Natural killer cell treated with Interleukin-12 subunit alpha and Interleukin-12 subunit beta and Interleukin-15 and Interleukin-18, amount 100 ng/mL, for 72 hours (primary cell): Measurements from ENCODE around the gene ARFGAP2. TPM values are rescaled to one million over a fixed set of nuclear protein-coding genes. Genes with fewer than 3 reads are reported as not detected.

Source experiments
- ATAC-seq, 2 donors: fragments of 150-1000 bp; cut with Tn5 transposase in 1 of 2; sonication (Bioruptor Pico), chemical (Tn5 transposase) in 1 of 2; 2 replicates each; pipeline ENCODE4 v1.10.0; 2021
- DNase-seq: peaks from one replicate; pipeline ENCODE4 v3.0.0; 2022; ENCODE audit warnings: low spot score
- H3K27ac Mint-ChIP-seq, 2 donors: 1 replicate in 1 of 2; 2 replicates in 1 of 2; pipeline ENCODE4 v1.8.0; 2022; ENCODE audit warnings: mixed read lengths in 2 of 2, mild to moderate bottlenecking in 1 of 2, moderate library complexity in 1 of 2
- H3K27me3 Mint-ChIP-seq, 2 donors: 1 replicate in 1 of 2; 2 replicates in 1 of 2; pipeline ENCODE4 v1.8.0; 2022; ENCODE audit warnings: mixed read lengths in 2 of 2
- H3K36me3 Mint-ChIP-seq: one replicate; pipeline ENCODE4 v1.8.0; 2022; ENCODE audit warnings: mixed read lengths
- H3K4me1 Mint-ChIP-seq, 2 donors: 1 replicate in 1 of 2; 2 replicates in 1 of 2; pipeline ENCODE4 v1.8.0; 2022; ENCODE audit warnings: low read depth in 2 of 2, mixed read lengths in 2 of 2, mild to moderate bottlenecking in 1 of 2
- H3K4me3 Mint-ChIP-seq: one replicate; pipeline ENCODE4 v1.8.0; 2022; ENCODE audit warnings: mixed read lengths
- H3K9me3 Mint-ChIP-seq: 2 replicates; pipeline ENCODE4 v1.8.0; 2022; ENCODE audit warnings: mixed read lengths
- total RNA-seq, 2 donors: library from RNA; stranded (reverse); gene quantifications; one replicate each; pipeline ENCODE4 v1.2.3, GENCODE V29; 2022

ARFGAP2 gene
- total RNA-seq, 2 donors from 2014 or later, result 117 to 151 TPM

DNA sequence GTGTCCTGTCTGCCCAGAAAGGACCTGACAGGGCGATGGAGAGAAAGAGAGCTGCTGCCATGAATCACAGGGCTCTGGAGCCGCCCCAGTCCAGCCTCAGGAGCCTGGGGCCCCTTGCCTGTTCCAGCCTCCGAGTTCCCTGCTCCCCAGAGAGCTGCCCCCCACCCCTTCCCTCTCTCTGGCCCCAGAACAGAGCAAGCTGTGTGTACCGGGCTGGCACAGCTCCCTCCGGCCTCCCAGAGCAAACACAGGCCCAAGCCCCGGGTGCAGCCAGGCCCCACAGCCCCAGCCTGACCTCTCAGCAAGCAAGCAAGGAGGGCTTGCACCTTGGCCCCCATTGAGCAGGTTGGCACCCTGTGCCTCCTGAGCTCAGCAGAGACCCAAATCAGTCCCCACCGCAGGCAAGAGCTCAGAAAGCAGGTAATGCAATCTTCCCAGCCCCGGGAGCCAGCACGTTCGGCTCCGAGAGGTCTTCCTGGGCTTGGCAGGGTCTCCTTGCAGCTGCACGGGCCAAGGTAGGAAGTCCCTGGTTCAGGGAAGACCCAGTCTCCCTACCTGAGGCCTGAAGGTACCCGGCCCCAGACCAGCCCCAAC, 8.1 kb upstream of the ARFGAP2 start:
- no peak overlapping the region for H3K4me3 Mint-ChIP-seq
- H3K36me3 Mint-ChIP-seq, result no peaks in the 10 kb centered on the region
- peaks cover 6 to 15% of the 10 kb centered on the region in 2 donors for H3K27me3 Mint-ChIP-seq
- H3K27ac Mint-ChIP-seq, result no peak overlapping the region
- peaks cover 0 to 3% of the 10 kb centered on the region in 2 donors for H3K4me1 Mint-ChIP-seq
- DNase-seq, result no peak
- H3K9me3 Mint-ChIP-seq, result no peaks in the 10 kb centered on the region
- ATAC-seq, result no peak

DNA sequence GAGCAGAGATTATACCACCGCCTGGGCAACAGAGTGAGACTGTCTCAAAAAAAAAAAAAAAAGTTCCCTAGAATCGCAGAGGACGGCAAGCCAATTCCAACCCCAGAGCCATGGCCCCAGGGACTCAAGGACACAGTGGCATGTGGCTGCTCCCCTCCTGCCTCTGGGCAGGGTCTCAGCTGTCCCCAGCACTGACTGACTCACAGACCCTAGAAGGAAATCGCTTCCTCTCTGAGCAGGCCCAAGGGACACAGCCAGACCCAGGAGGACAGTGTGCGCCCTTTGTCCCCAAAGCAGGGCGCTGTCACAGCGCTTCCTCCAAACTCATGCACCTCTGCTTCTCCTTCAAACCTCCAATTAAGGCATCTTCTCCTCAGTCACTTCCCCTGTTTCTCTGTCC, 7.3 kb upstream of the ARFGAP2 start:
- no peak for DNase-seq
- no peak overlapping the region for H3K4me3 Mint-ChIP-seq
- H3K27ac Mint-ChIP-seq, result no peak overlapping the region
- no peak for ATAC-seq
- H3K9me3 Mint-ChIP-seq, result no peaks in the 10 kb centered on the region
- H3K36me3 Mint-ChIP-seq, result no peaks in the 10 kb centered on the region
- H3K4me1 Mint-ChIP-seq, result peaks cover 0 to 3% of the 10 kb centered on the region in 2 donors
- H3K27me3 Mint-ChIP-seq, result peaks cover 3 to 8% of the 10 kb centered on the region in 2 donors

DNA sequence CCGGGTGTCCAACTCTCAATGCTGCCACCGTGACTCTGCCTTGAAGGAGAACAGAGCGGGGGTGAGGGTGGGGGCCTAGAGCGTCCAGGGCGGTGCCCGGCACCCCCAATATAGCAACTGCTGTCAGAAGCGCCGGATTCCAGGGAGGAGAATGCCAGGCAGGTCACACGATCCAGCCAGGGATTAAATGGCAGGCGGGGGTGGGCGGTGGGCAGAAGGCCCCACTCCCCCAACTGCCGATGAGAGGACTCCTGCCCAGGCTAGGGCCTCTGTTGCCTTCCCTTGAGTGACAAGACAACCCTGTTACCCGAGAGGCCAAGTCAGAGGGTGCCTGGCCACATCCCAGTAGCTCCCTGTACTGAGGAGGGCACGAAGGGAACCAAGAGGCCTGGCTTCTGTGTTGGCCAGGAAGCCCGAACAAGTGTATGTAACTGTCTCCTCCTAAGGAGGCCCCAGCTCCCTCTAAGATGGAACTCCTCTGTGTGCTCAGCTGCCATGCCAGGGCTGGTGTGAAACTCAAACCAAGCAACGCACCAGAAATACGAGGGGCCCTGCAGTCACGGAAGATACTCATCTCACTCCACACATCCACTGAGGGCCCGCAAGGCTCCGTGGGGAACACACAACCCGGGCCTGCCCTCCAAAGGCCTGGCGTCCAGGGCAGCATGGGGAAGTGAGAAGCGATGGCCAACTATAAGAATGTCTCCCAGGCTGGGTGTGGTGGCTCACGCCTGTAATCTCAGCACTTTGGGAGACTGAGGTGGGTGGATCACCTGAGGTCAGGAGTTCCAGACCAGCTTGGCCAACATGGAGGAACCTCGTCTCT, 6.6 kb upstream of the ARFGAP2 start:
- DNase-seq (no peak), ATAC-seq (no peak)
- Mint-ChIP-seq H3K4me1 (peaks cover 0 to 3% of the 10 kb centered on the region in 2 donors), H3K27ac (no peak overlapping the region), H3K9me3 (no peaks in the 10 kb centered on the region), H3K36me3 (no peaks in the 10 kb centered on the region), H3K27me3 (peaks cover 3 to 7% of the 10 kb centered on the region in 2 donors), H3K4me3 (no peak overlapping the region)

DNA sequence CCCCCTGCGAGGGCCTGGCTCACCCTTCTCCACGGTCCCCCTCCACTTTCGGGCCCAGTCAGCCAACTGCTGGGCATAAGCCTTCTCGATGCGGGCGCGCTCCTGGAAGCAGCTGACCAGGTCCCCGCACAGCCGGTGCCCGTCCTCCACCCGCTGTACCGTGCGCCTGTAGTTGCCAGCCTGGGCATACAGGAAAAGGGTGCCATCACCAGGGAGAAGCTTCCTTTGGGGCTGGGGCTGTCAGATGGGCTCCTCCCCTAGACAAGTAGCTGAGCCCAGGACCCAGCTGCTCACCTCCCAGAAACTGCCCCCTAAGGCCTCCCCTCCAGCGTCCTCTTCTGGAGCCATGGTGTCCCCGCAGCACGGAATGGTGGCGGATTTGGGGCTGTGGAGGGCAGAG, 5.7 kb upstream of the ARFGAP2 start:
- Mint-ChIP-seq H3K27me3 (peaks cover 3 to 7% of the 10 kb centered on the region in 2 donors), H3K4me3 (no peak overlapping the region), H3K36me3 (no peaks in the 10 kb centered on the region), H3K4me1 (peaks cover 6 to 10% of the 10 kb centered on the region in 2 donors), H3K27ac (no peak overlapping the region), H3K9me3 (no peaks in the 10 kb centered on the region)
- DNase-seq (no peak), ATAC-seq (no peak)

DNA sequence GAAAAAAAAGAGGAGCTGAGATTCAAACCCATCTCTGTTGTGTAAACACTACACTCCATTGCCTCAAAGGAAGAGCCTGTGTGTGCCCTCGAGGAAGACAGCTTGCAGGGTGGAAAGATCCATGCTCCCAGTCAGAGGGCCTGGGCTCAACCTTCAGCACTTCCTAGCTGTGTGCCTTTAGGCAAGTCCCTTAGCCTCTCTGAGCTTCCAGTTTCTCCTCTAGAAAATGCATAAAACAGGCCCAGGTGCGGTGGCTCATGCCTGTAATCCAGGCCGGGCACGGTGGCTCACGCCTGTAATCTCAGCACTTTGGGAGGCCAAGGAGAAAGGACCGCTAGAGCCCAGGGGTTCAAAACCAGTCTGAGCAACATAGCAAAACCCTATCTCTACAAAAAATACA, 4.6 kb upstream of the ARFGAP2 start:
- ATAC-seq (no peak), DNase-seq (no peak)
- Mint-ChIP-seq H3K27ac (no peak overlapping the region), H3K27me3 (peaks cover 3 to 7% of the 10 kb centered on the region in 2 donors), H3K9me3 (no peaks in the 10 kb centered on the region), H3K4me1 (peaks cover 9 to 10% of the 10 kb centered on the region in 2 donors), H3K36me3 (no peaks in the 10 kb centered on the region), H3K4me3 (no peak overlapping the region)

DNA sequence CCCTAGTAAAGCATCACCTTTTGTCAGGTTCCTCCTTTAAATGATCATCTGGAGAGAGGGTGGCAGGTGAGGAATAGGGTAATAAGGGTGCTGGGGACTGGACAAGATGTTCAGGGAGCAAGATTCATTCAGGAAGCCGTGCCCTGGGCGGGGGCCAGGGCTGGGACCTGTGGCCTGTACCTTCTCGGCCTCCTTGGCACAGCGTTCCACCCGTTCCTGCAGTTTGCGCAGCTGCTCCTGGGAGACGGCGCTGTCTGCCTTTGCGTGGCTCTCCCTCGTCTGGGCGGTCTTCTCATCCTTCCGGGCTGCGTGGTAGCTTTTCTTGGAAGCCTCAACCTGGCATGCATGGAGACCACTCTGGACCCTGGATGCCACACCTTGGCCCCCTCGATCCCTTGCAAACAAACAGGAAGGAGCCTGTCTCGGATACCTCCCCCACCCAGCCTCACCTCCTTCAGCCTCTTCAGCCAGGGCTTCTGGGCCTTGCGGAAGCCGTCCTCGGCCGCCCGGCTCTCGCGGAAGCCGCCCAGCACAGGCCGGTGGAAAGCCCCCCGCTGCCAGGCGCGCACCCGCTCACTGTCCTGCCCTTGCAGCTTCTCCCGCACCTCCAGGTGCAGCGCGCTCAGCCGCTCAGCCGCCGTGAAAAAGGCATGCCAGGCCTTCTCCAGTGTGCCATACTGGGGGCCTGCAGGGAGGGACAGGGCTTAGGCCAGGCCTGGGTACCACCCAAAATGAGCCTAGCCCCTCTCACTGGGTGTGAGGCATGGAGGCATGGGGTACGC, 3.5 kb upstream of the ARFGAP2 start:
- Mint-ChIP-seq H3K4me1 (peaks cover 19% of the 10 kb centered on the region in 2 donors), H3K9me3 (no peaks in the 10 kb centered on the region), H3K4me3 (no peak overlapping the region), H3K27me3 (peaks cover 3 to 7% of the 10 kb centered on the region in 2 donors), H3K36me3 (no peaks in the 10 kb centered on the region), H3K27ac (peak overlapping the region in 1 of 2 donors; percentile 12)
- ATAC-seq (no peak), DNase-seq (no peak)

DNA sequence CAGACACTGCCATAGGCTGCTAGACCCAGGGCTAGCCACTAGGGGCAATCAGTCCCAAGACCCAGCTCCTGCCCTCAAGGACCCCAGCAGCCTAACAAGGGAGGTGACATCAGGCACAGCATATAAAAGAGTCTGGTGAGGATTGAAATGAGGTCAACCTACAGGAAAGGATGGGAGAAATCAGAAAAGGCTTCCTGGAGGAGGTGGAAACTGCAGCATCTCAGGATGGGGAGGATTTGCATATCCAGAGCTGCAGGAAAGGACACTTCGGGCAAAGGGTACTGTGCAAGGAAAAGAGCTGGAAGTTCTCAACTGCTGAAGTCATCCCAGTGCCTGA, 2.9 kb upstream of the ARFGAP2 start:
- H3K9me3 Mint-ChIP-seq, result no peaks in the 10 kb centered on the region
- H3K4me3 Mint-ChIP-seq, result no peak overlapping the region
- no peak for DNase-seq
- H3K36me3 Mint-ChIP-seq, result no peaks in the 10 kb centered on the region
- H3K27ac Mint-ChIP-seq, result peak overlapping the region in 1 of 2 donors; percentile 12
- no peak for ATAC-seq
- H3K4me1 Mint-ChIP-seq, result peaks cover 19 to 21% of the 10 kb centered on the region in 2 donors
- peaks cover 3 to 7% of the 10 kb centered on the region in 2 donors for H3K27me3 Mint-ChIP-seq

DNA sequence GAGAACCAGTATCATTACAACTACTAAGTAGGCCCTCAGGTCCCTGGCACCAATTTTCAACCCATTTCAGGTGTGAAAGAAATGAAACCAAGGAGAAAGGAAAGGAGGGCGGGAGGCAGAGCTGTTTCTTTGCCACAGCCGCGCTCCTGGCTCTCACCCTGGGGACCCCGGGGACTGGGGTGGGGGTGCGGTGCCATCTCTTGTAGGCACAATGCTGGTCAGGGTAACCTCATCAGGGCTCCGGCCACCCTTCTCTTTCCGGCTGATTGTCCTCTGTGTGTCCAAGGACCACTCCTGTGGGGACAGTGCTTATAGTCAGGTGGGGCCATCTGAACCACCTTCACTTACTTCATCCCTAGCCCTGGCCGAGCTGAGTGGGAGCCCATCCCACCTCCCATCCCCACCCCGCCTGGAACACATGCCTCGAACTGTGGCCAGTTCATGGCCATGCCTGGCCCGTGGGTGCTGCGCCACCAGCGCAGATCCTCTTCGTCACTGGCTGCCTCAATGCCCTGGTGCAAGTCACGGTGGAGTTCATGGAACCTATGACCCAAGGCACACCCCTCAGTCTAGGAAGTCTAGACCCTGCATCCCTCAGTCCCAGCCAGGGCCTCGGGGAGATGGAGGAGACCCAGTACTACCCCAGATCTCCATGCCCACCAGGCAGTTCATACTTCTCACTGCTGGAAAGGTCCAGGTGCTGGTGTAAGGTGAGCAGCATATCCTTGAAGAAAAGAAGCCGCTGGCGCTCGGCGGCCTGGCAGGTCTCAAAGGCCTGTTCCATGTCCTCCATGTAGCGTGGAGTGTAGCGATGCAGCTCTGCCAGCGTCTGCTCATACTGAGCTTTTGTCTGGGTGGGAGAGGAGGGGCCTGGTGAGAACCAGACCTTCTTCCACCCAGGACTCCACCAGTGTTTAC, 2.3 kb upstream of the ARFGAP2 start:
- H3K9me3 Mint-ChIP-seq, result no peaks in the 10 kb centered on the region
- peaks cover 0 to 1% of the 10 kb centered on the region in 2 donors for H3K27me3 Mint-ChIP-seq
- H3K4me3 Mint-ChIP-seq, result no peak overlapping the region
- peaks cover 19 to 21% of the 10 kb centered on the region in 2 donors for H3K4me1 Mint-ChIP-seq
- ATAC-seq (no peak), DNase-seq (no peak)
- peak overlapping the region in 1 of 2 donors; percentile 12 for H3K27ac Mint-ChIP-seq
- H3K36me3 Mint-ChIP-seq, result no peaks in the 10 kb centered on the region

DNA sequence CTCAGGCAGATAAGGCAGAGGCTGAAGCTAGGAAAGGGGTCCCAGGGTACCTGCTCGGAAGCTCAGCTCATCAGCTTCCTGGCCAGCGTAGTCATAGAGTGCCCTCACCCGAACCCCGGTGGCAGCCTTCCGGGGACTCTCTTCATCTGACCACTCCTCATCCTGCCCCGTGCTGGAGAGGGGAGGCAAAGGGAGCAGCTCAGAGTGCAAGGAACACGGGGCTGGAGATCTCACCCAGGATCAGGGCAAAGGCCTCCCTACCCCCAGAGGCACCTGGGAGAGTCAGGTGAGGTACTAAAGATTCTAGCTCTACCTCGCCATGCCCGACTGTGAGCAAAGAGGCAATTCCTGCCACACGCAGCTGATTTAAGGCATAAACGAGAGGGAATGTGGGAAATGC, 1.6 kb upstream of the ARFGAP2 start:
- no peak for DNase-seq
- H3K9me3 Mint-ChIP-seq, result no peaks in the 10 kb centered on the region

DNA sequence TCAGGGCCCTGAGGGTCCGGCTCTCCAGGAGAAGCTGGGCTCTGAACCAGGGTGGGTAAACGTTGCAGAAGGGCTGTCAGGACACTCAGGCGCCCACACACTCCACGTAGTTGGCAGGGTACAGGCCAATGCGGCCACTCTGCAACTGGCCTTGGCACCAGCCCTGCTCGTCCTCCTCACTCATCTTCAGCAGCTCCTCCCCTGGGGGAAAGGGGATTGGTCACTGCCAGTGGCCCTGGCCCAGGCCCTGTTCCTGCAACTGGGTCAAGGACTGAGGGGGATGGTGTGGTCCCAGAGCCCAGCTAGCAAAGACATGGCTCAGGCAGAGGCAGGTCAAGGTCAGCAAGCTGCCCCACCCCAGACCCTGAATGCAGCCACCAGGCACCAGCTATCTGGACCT, 1.2 kb upstream of the ARFGAP2 start:
- DNase-seq, result no peak
- Mint-ChIP-seq H3K36me3 (no peaks in the 10 kb centered on the region), H3K4me1 (peaks cover 25 to 29% of the 10 kb centered on the region in 2 donors), H3K9me3 (no peaks in the 10 kb centered on the region), H3K27ac (peak overlapping the region; percentile 91 to 97), H3K27me3 (no peaks in the 10 kb centered on the region), H3K4me3 (peak overlapping the region; percentile 91)
- no peak for ATAC-seq

More for the DNA sequence above, 1.6 kb upstream of the ARFGAP2 start:
- peaks cover 24 to 25% of the 10 kb centered on the region in 2 donors for H3K4me1 Mint-ChIP-seq
- H3K27me3 Mint-ChIP-seq, result no peaks in the 10 kb centered on the region
- H3K36me3 Mint-ChIP-seq, result no peaks in the 10 kb centered on the region
- H3K4me3 Mint-ChIP-seq, result no peak overlapping the region
- no peak for ATAC-seq
- peak overlapping the region; percentile 91 to 97 for H3K27ac Mint-ChIP-seq

DNA sequence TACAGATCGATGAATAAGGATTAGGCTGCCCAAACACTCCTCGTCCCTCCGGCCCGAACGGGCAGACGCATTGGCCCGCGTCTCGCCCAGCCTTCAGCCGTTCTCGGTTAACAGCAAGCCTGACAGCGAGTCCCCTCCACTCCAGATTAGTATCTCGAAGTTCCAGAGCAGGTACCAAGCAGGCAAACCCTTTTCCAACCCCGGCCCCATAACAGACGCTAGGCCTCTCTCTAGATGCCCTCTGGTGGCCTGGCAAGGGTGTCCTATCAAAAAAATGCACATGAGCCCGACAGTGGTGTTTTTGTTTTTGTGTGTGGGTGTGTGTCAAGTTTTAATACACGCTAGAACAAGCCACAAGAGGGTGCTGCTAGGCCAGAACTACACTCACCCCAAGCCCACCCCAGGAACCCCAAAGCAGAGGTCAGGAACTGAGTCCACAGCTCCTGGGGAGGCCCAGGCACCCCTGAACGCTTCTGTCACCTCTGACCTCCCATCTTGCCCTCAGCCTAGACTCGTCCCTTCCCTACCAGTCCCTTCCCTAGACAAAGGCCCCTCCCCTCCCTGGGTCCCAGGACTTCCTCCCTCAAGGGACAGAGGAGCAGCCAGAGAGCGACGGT, 658 bp upstream of the ARFGAP2 start:
- ATAC-seq (peak; percentile 68 to 78), DNase-seq (peak; percentile 79)
- H3K4me1 Mint-ChIP-seq, result peaks cover 28 to 33% of the 10 kb centered on the region in 2 donors
- peak overlapping the region; percentile 91 for H3K4me3 Mint-ChIP-seq
- peak overlapping the region; percentile 91 to 97 for H3K27ac Mint-ChIP-seq
- H3K36me3 Mint-ChIP-seq, result no peaks in the 10 kb centered on the region
- H3K27me3 Mint-ChIP-seq, result no peaks in the 10 kb centered on the region
- H3K9me3 Mint-ChIP-seq, result no peaks in the 10 kb centered on the region

DNA sequence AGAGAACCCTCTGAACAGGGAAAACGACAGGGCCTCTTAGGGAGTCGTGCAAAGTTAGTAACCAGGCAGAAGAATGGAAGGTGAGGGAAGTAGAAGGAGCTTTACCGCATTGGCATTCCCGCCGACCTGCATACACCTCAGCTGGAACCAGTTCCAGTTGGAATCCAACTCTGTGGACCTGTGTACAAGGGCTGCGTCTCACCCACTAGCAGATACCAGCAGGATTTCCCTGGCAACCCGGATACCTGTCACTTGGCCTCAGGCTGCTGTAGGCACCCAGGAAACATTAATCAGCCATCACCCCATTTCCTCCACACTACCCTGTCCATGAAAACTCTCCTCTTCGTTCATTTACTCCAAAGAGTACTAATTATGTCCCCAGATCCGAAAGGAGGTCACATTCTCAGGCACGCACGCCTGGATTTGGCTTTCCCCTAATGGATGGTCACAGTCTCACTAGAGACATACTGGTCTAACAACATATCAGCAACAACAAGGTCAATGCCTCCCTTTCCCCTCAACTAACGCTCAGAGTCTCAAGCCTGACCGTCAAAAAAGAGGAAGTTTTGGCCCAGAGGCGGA, 842 bp downstream of the ARFGAP2 start:
- H3K9me3 Mint-ChIP-seq, result no peaks in the 10 kb centered on the region
- H3K4me3 Mint-ChIP-seq, result peak overlapping the region; percentile 91
- no peak for ATAC-seq
- H3K27ac Mint-ChIP-seq, result peak overlapping the region; percentile 91 to 97
- H3K36me3 Mint-ChIP-seq, result no peaks in the 10 kb centered on the region
- DNase-seq, result no peak
- H3K27me3 Mint-ChIP-seq, result no peaks in the 10 kb centered on the region
- peaks cover 32 to 38% of the 10 kb centered on the region in 2 donors for H3K4me1 Mint-ChIP-seq
